Erythroblast (primary cell): ENCODE data around the gene VSIR.

Experiments
- GATA1 ChIP-seq: IDR thresholded peaks from 2 replicates; pipeline ENCODE4 v1.6.1; 2011; ENCODE audit warnings: low read depth, mild to moderate bottlenecking, control low read depth, low read length, moderate library complexity
- POLR2A ChIP-seq: IDR thresholded peaks from 2 replicates; pipeline ENCODE4 v1.6.1; 2011; ENCODE audit warnings: mild to moderate bottlenecking, low read length

DNA sequence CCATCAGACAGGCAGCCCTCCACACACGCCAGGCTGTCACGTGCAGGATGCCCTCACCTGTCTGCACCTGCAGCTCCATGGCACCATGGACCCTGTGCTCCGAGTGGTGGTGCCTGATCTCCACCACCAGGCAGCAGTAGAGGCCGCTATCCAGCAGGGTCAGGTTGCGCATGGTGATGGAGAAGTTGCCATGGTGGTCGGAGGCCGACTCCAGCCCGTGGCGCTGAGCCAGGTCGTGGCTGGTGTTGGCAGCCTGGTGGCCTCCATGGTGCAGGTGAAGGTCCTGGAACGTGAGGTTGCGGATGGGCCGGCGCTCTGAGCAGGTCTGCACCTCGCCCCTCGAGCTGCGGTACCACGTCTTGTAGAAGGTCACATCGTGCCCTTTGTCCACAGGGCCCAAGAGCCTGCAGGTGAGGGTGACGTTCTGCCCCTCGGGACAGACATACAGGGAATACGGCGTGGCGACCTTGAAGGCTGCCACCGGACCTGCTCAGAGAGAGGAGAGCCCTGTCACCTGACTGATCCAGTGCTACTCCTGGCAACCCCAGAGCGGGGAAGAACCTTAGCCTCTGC is 11.7 kb downstream of the VSIR start:
- TF ChIP-seq POLR2A (no peak), GATA1 (no peak)
